GM19468 (cell line): ENCODE measurements around the gene GLRX.
"Not testable (repeated sequence)": the region's sequence is repeated elsewhere in the genome, so short reads cannot be mapped to it uniquely, and the experiment has no call there.

Experiments used
- ATAC-seq: cut with Tn5 transposase; IDR thresholded peaks from one replicate; pipeline ENCODE4 v1.9.1; 2021; ENCODE audit warnings: mild to moderate bottlenecking, moderate library complexity, moderate number of reproducible peaks; ENCODE audit not compliant: unreplicated experiment; ENCODE audit errors: extremely low read depth

Gene GLRX

GRCh38 chr5:95832664-95833063, 10.1 kb upstream of the GLRX start:
- ATAC-seq: no peak

- no peak for ATAC-seq
Measured at GRCh38 chr5:95830226-95830625, 7.7 kb upstream of the GLRX start.

- no peak for ATAC-seq
Measured at GRCh38 chr5:95827892-95828246, 5.3 kb upstream of the GLRX start.

GRCh38 chr5:95826949-95827891, 4.7 kb upstream of the GLRX start:
- no peak for ATAC-seq

- ATAC-seq: no peak
Measured at GRCh38 chr5:95825495-95825894, 3.0 kb upstream of the GLRX start.

- no peak for ATAC-seq
Measured at GRCh38 chr5:95824747-95825146, 2.2 kb upstream of the GLRX start.

- ATAC-seq: peak; percentile 40
Measured at GRCh38 chr5:95823738-95824609, 1.4 kb upstream of the GLRX start.

- no peak for ATAC-seq
Measured at GRCh38 chr5:95823218-95823737, 752 bp upstream of the GLRX start.

GRCh38 chr5:95822043-95822541, 434 bp downstream of the GLRX start:
- peak; percentile 21 for ATAC-seq

- ATAC-seq: no peak
Measured at GRCh38 chr5:95821110-95822021, 1.2 kb downstream of the GLRX start.

- no peak for ATAC-seq
Measured at GRCh38 chr5:95818181-95819147, 4.1 kb downstream of the GLRX start.

- no peak for ATAC-seq
Measured at GRCh38 chr5:95817430-95817829, 5.1 kb downstream of the GLRX start.

GRCh38 chr5:95816776-95817175, 5.8 kb downstream of the GLRX start:
- ATAC-seq: no peak

- no peak for ATAC-seq
Measured at GRCh38 chr5:95816341-95816740, 6.2 kb downstream of the GLRX start.

- no peak for ATAC-seq
Measured at GRCh38 chr5:95815155-95815729, 7.3 kb downstream of the GLRX start.

GRCh38 chr5:95813035-95813434, 9.5 kb downstream of the GLRX start:
- ATAC-seq: not testable (repeated sequence)

- no peak for ATAC-seq
Measured at GRCh38 chr5:95812074-95812471, 10.5 kb downstream of the GLRX start.

GRCh38 chr5:95811461-95812073, 11.0 kb downstream of the GLRX start:
- not testable (repeated sequence) for ATAC-seq
